Esophagus squamous epithelium (tissue), 5 donors: ENCODE data around the gene SCG2. TPM values are rescaled to one million over a fixed set of nuclear protein-coding genes. Genes with fewer than 3 reads are reported as not detected.

Experiments
- DNase-seq: peaks from one replicate; lab custom pipeline; 2025; lab: John Stamatoyannopoulos, UW
- H3K27ac ChIP-seq, 4 donors: fragments of 200-600 bp; sonication (generic); one replicate each; pipeline ENCODE4 v1.5.1; 2016 to 2019; ENCODE audit warnings: mild to moderate bottlenecking in 1 of 4
- H3K27me3 ChIP-seq, 4 donors: fragments of 200-600 bp; sonication (generic); 1 replicate in 3 of 4; 2 replicates in 1 of 4; pipeline versions ENCODE4 v1.5.1 to v1.6.0; 2017 to 2021; ENCODE audit warnings: antibody characterized with exemption in 1 of 4
- H3K36me3 ChIP-seq, 3 donors: fragments of 200-600 bp; sonication (generic); one replicate each; pipeline ENCODE4 v1.5.1; 2016 to 2019
- H3K4me1 ChIP-seq, 3 donors: fragments of 200-600 bp; sonication (generic); one replicate each; pipeline ENCODE4 v1.5.1; 2017 to 2019
- H3K4me3 ChIP-seq, 4 donors: fragments of 200-600 bp; sonication (generic); 1 replicate in 3 of 4; 2 replicates in 1 of 4; pipeline ENCODE4 v1.5.1; 2016 to 2019; ENCODE audit warnings: mild to moderate bottlenecking in 2 of 4, moderate library complexity in 1 of 4
- H3K9me3 ChIP-seq, 3 donors: fragments of 200-600 bp; sonication (generic); one replicate each; pipeline ENCODE4 v1.5.1; 2016 to 2019
- POLR2A ChIP-seq, 4 donors: fragments of 450-650 bp; IDR thresholded peaks; one replicate each; pipeline ENCODE4 v1.6.1; 2017; ENCODE audit warnings: antibody characterized with exemption in 4 of 4, mild to moderate bottlenecking in 4 of 4, moderate library complexity in 3 of 4
- WGBS, 2 donors: methylation state at CpG; one replicate each; pipeline ENCODE4 v1.1.5; 2018; 5-methylcytosine and 5-hydroxymethylcytosine counted together
- intact Hi-C: fragments of 100-400 bp; cut with DNase I; formaldehyde crosslinking; loops from one replicate; pipeline ENCODE4 v1.15.0; 2022
- total RNA-seq, 4 donors: library from RNA; depleted of rRNA; stranded (reverse); fragments of >200 nt; gene quantifications; one replicate each; pipeline ENCODE4 v1.1.0, GENCODE V29; 2016
- TF ChIP-seq, protein P1 (sequence below), 6 experiments: fragments of 450-650 bp in 4 of 6; fragments of 200-600 bp in 2 of 6; sonication (generic) in 2 of 6; IDR thresholded peaks; one replicate each; pipeline ENCODE4 v1.5.1; 2016 to 2019; ENCODE audit warnings: antibody characterized with exemption in 6 of 6, mild to moderate bottlenecking in 4 of 6, moderate library complexity in 4 of 6
- donor health status: DM: yes; HTN: yes; CAD: no.

The SCG2 gene
- total RNA-seq, 4 donors from 2014 or later: 0.13 to 0.18 TPM; not detected in 2

DNA sequence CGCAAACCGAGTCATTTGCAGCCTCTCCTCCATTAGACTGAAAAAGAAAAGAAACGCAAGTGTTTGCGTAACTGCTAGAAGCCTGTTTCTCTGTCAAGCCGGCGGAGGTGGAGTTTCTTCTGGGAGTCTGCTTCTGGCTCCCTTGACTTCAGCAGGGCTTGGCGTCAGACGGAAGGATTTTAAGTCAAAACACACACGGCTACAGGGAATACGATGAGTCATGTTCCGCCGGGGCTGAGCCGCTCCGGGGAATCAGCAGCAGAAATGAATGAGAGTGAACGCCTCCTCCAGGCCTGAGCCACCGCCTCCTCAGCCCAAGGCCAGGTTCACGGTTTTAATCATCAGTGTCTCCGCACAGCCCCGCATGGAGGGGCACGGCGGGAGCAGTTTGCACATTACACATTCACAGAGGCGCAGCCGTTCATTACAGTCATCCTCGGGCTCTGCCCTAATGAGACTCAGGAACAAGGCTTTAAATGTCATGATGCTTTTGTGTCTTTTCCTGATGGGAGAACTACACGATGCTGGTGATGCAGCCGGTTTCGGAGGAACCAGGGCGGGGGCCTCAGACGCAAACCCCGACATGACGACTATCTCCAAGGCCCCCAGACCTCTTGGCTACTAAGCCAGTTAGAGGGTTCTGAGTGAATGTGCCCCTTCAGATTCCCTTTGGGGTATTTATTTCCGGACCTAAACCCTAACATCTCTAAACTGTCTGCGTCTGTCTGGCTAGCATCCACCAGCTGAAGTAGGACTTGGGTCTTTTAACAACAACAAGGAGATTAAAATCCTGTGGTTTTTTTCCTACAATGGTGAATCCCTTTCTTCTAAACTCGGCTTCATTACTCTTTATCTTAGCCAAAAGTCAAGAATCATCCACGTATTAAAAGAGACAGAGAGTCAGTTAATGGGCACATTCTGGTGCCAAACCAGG, 11.1 kb upstream of the SCG2 start:
- intact Hi-C loops: no loop called here
- 9 to 17% methylated on average over 21 to 32 of the region's 35 CpGs for WGBS, 2 donors

GRCh38 chr2:223612501-223612900, 10.3 kb upstream of the SCG2 start:
- TF ChIP-seq, protein P1, sequence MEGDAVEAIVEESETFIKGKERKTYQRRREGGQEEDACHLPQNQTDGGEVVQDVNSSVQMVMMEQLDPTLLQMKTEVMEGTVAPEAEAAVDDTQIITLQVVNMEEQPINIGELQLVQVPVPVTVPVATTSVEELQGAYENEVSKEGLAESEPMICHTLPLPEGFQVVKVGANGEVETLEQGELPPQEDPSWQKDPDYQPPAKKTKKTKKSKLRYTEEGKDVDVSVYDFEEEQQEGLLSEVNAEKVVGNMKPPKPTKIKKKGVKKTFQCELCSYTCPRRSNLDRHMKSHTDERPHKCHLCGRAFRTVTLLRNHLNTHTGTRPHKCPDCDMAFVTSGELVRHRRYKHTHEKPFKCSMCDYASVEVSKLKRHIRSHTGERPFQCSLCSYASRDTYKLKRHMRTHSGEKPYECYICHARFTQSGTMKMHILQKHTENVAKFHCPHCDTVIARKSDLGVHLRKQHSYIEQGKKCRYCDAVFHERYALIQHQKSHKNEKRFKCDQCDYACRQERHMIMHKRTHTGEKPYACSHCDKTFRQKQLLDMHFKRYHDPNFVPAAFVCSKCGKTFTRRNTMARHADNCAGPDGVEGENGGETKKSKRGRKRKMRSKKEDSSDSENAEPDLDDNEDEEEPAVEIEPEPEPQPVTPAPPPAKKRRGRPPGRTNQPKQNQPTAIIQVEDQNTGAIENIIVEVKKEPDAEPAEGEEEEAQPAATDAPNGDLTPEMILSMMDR (IDR thresholded peaks at IDR 0.05): no peak
- no peak for TF ChIP-seq POLR2A (IDR thresholded peaks at IDR 0.05)
- no peaks in the 10 kb centered on the region for H3K36me3 ChIP-seq
- intact Hi-C loops: no loop called here
- H3K4me3 ChIP-seq: peak overlapping the region in 3 of 4 donors; percentile 19 to 52 (median 21)
- no peak for DNase-seq
- no peaks in the 10 kb centered on the region for H3K9me3 ChIP-seq
- 44 to 47% methylated on average over 5 of the region's 5 CpGs for WGBS, 2 donors
- H3K27me3 ChIP-seq: peaks cover 0 to 3% (median 0%) of the 10 kb centered on the region in 4 donors
- peak overlapping the region in 3 of 4 donors; percentile 66 to 75 (median 66) for H3K27ac ChIP-seq
- peaks cover 0 to 14% (median 6%) of the 10 kb centered on the region in 3 donors for H3K4me1 ChIP-seq

More for the DNA sequence above, 11.1 kb upstream of the SCG2 start:
- DNase-seq: no peak
- Histone ChIP-seq H3K4me3 (peak overlapping the region in 3 of 4 donors; percentile 19 to 52 (median 21)), H3K4me1 (peaks cover 0 to 14% (median 6%) of the 10 kb centered on the region in 3 donors), H3K27ac (peak overlapping the region; percentile 18 to 75 (median 68)), H3K36me3 (no peaks in the 10 kb centered on the region), H3K27me3 (peaks cover 0 to 3% (median 0%) of the 10 kb centered on the region in 4 donors), H3K9me3 (no peaks in the 10 kb centered on the region)
- no peak for TF ChIP-seq POLR2A (IDR thresholded peaks at IDR 0.05)
- TF ChIP-seq, protein P1 (IDR thresholded peaks at IDR 0.05): no peak

GRCh38 chr2:223611061-223611460, 8.9 kb upstream of the SCG2 start:
- Histone ChIP-seq H3K27ac (no peak overlapping the region), H3K4me3 (no peak overlapping the region), H3K4me1 (peaks cover 0 to 14% (median 6%) of the 10 kb centered on the region in 3 donors), H3K36me3 (no peaks in the 10 kb centered on the region), H3K9me3 (no peaks in the 10 kb centered on the region), H3K27me3 (peaks cover 0 to 3% (median 0%) of the 10 kb centered on the region in 4 donors)
- DNase-seq: no peak
- TF ChIP-seq POLR2A (IDR thresholded peaks at IDR 0.05): no peak
- TF ChIP-seq, protein P1 (IDR thresholded peaks at IDR 0.05): no peak
- WGBS, 2 donors: 80 to 85% methylated on average over 2 of the region's 2 CpGs
- intact Hi-C loops: no loop called here

- TF ChIP-seq, protein P1 (IDR thresholded peaks at IDR 0.05): no peak
- no peak for TF ChIP-seq POLR2A (IDR thresholded peaks at IDR 0.05)
Observed at GRCh38 chr2:223607476-223607875, 5.3 kb upstream of the SCG2 start.

DNA sequence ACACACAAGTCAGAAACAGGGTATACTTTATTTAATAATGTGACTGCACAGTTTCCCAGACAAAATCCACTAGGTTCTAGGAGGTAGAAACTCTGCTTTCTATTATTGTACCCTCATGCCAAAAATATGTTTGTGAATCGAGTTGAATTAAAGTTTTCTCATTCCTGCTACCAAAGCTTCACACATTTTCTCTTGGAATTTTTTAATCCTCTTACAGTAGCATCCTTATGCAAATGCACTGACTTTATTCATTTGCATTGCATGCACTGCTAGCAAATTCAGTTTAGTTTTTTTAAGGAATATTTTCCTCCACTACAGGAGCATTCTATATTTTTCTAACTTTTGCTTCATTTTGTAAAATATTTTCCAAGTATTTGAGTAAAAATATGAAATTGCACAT, 4.8 kb upstream of the SCG2 start:
- H3K9me3 ChIP-seq: no peaks in the 10 kb centered on the region
- H3K27ac ChIP-seq: no peak overlapping the region
- H3K4me3 ChIP-seq: no peak overlapping the region
- H3K36me3 ChIP-seq: no peaks in the 10 kb centered on the region
- H3K4me1 ChIP-seq: peaks cover 0 to 6% (median 0%) of the 10 kb centered on the region in 3 donors
- 33 to 40% methylated on average over 1 of the region's 1 CpG for WGBS, 2 donors
- intact Hi-C loops: no loop called here
- H3K27me3 ChIP-seq: no peaks in the 10 kb centered on the region
- no peak for TF ChIP-seq POLR2A (IDR thresholded peaks at IDR 0.05)
- TF ChIP-seq, protein P1 (IDR thresholded peaks at IDR 0.05): no peak
- no peak for DNase-seq

More at GRCh38 chr2:223607476-223607875, 5.3 kb upstream of the SCG2 start:
- intact Hi-C loops: no loop called here
- Histone ChIP-seq H3K36me3 (no peaks in the 10 kb centered on the region), H3K4me1 (peaks cover 0 to 3% (median under 1%) of the 10 kb centered on the region in 3 donors), H3K27me3 (no peaks in the 10 kb centered on the region), H3K4me3 (no peak overlapping the region), H3K27ac (no peak overlapping the region), H3K9me3 (no peaks in the 10 kb centered on the region)
- WGBS, 2 donors: 62 to 75% methylated on average over 5 of the region's 5 CpGs
- no peak for DNase-seq
